Stomach (tissue), 9 donors: ENCODE results near the gene SYNPO. TPM values are rescaled to one million over a fixed set of nuclear protein-coding genes. Genes with fewer than 3 reads are reported as not detected.
A peak's percentile ranks its signal among the peaks of the same experiment; 100 is the strongest.

Experiments
- DNase-seq, 2 donors: peaks; one replicate each; pipeline versions ENCODE4 v3.0.0 to v3.0.0-alpha.2; 2013 to 2019
- H3K27ac ChIP-seq, 5 donors: fragments of 200-600 bp in 4 of 5; sonication (generic) in 4 of 5; one replicate each; pipeline ENCODE4 v1.5.1; 2013 to 2019; ENCODE audit warnings: mild to moderate bottlenecking in 1 of 5, moderate library complexity in 1 of 5
- H3K27me3 ChIP-seq, 3 donors: fragments of 200-600 bp; sonication (generic); one replicate each; pipeline ENCODE4 v1.5.1; 2017 to 2019; ENCODE audit warnings: mixed run types in 1 of 3
- H3K36me3 ChIP-seq, 4 donors: fragments of 200-600 bp; sonication (generic); 1 replicate in 3 of 4; 2 replicates in 1 of 4; pipeline ENCODE4 v1.5.1; 2016 to 2019
- H3K4me1 ChIP-seq, 4 donors: fragments of 200-600 bp; sonication (generic); one replicate each; pipeline ENCODE4 v1.5.1; 2016 to 2019
- H3K4me3 ChIP-seq, 4 donors: fragments of 200-600 bp; sonication (generic) in 3 of 4; one replicate each; pipeline ENCODE4 v1.5.1; 2016 to 2019; ENCODE audit warnings: mild to moderate bottlenecking in 1 of 4
- H3K9me3 ChIP-seq, 4 donors: fragments of 200-600 bp; sonication (generic); one replicate each; pipeline ENCODE4 v1.5.1; 2016 to 2019
- EP300 ChIP-seq: sonication (generic); formaldehyde crosslinking; IDR thresholded peaks from one replicate; pipeline ENCODE4 v1.6.1; 2017; ENCODE audit warnings: antibody characterized with exemption
- POLR2A ChIP-seq, 4 donors: fragments of 450-650 bp; IDR thresholded peaks; one replicate each; pipeline ENCODE4 v1.6.1; 2016; ENCODE audit warnings: antibody characterized with exemption in 4 of 4, control low read depth in 2 of 4, mild to moderate bottlenecking in 1 of 4, moderate library complexity in 1 of 4
- POLR2AphosphoS5 ChIP-seq, 3 donors: sonication (generic); formaldehyde crosslinking; IDR thresholded peaks; one replicate each; pipeline ENCODE4 v1.6.1; 2016; ENCODE audit warnings: antibody characterized with exemption in 3 of 3
- WGBS, 5 donors: extraction: QIAGEN DNeasy Blood & Tissue Kit in 3 of 5; methylation state at CpG; one replicate each; pipeline versions ENCODE4 v1.1.5 to v1.1.7; 2013 to 2018; 5-methylcytosine and 5-hydroxymethylcytosine counted together
- intact Hi-C: fragments of 100-400 bp; cut with DNase I; formaldehyde crosslinking; loops from one replicate; pipeline ENCODE4 v1.15.1; 2023; ENCODE audit warnings: low total_unique reads
- polyA plus RNA-seq, 3 donors: library from polyadenylated mRNA; stranded (reverse); fragments of 200-250 nt; gene quantifications; one replicate each; pipeline ENCODE4 v1.2.3, GENCODE V29; 2013
- total RNA-seq, 5 donors: library from RNA; depleted of rRNA; stranded (reverse); fragments of >200 nt; gene quantifications; one replicate each; pipeline versions ENCODE4 v1.1.0 to v1.2.3, GENCODE V29; 2014 to 2016
- TF ChIP-seq, protein P1 (sequence below), 7 experiments: fragments of 450-650 bp in 4 of 7; fragments of 200-600 bp in 3 of 7; sonication (generic) in 3 of 7; IDR thresholded peaks; one replicate each; pipeline ENCODE4 v1.5.1; 2016 to 2019; ENCODE audit warnings: antibody characterized with exemption in 7 of 7, control low read depth in 2 of 7, mild to moderate bottlenecking in 1 of 7
- donor health status: healthy with polysubstance abuse.
- donor health status: Bipolar disorder and iron deficiency.
- donor health status: healthy.

Gene SYNPO
- total and polyA plus RNA-seq, 8 donors: 3.7 to 52.7 (median 21.7) TPM

DNA sequence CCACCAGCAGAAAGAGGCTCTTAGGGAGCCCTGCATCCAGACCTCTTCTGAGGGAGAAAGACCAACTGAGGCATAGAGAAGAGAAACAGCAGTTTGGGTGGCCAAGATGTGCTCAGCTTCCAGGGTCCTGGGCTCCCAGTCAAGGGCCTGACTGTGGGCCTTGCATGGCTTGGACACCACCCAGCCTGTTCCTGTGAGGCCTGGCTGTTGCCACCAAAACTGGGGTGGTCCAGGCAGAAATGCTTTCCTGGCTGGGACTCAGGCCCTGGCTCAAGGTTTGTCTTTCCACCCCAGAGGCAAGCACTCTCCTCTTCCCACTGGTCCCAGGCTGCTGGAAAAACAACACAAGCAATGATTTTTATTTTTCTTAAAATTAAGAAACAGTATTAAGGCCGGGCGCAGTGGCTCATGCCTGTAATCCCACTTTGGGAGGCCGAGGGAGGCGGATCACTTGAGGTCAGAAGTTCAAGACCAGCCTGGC, 33.9 kb downstream of the SYNPO start:
- no peak overlapping the region for H3K4me3 ChIP-seq
- H3K27ac ChIP-seq: peak overlapping the region in 4 of 5 donors; percentile 30 to 74 (median 62)
- peaks cover 0 to 15% (median 12%) of the 10 kb centered on the region in 3 donors for H3K27me3 ChIP-seq
- peaks cover 21 to 30% (median 24%) of the 10 kb centered on the region in 4 donors for H3K4me1 ChIP-seq
- intact Hi-C loops: no loop called here
- peaks cover 0 to 4% (median 0%) of the 10 kb centered on the region in 4 donors for H3K36me3 ChIP-seq
- WGBS, 5 donors: 73 to 90% (median 76%) methylated on average over 4 of the region's 4 CpGs
- TF ChIP-seq, protein P1, sequence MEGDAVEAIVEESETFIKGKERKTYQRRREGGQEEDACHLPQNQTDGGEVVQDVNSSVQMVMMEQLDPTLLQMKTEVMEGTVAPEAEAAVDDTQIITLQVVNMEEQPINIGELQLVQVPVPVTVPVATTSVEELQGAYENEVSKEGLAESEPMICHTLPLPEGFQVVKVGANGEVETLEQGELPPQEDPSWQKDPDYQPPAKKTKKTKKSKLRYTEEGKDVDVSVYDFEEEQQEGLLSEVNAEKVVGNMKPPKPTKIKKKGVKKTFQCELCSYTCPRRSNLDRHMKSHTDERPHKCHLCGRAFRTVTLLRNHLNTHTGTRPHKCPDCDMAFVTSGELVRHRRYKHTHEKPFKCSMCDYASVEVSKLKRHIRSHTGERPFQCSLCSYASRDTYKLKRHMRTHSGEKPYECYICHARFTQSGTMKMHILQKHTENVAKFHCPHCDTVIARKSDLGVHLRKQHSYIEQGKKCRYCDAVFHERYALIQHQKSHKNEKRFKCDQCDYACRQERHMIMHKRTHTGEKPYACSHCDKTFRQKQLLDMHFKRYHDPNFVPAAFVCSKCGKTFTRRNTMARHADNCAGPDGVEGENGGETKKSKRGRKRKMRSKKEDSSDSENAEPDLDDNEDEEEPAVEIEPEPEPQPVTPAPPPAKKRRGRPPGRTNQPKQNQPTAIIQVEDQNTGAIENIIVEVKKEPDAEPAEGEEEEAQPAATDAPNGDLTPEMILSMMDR (IDR thresholded peaks at IDR 0.05): no peak
- no peak for TF ChIP-seq POLR2A (IDR thresholded peaks at IDR 0.05)
- TF ChIP-seq EP300: no peak
- TF ChIP-seq POLR2AphosphoS5 (IDR thresholded peaks at IDR 0.05): no peak
- no peaks in the 10 kb centered on the region for H3K9me3 ChIP-seq
- peak in 1 of 2 donors; percentile 63 for DNase-seq

DNA sequence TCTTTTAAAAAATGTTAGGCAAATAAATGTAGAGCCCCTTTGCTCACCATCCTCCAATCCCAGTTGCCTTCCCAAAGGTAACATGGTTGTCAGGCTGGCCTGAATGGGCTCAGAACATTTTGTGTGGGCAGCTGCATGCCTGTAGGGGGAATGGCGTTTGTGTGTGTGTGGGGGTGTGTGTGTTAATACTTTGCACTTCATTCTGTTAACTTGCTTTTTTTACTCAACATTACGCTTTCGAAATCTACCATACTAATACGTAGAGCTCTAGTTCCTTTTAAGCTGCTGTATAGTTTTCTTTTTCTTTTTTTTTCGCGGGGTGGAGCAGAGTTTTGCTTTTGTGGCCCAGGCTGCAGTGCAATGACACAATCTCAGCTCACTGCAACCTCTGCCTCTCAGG, 34.6 kb downstream of the SYNPO start:
- no peak for DNase-seq
- no peak for TF ChIP-seq EP300
- TF ChIP-seq, protein P1 (IDR thresholded peaks at IDR 0.05): no peak
- no peak for TF ChIP-seq POLR2A (IDR thresholded peaks at IDR 0.05)
- no peak for TF ChIP-seq POLR2AphosphoS5 (IDR thresholded peaks at IDR 0.05)
- Histone ChIP-seq H3K4me3 (no peak overlapping the region), H3K27ac (peak overlapping the region in 2 of 5 donors; percentile 54 to 74), H3K27me3 (peaks cover 0 to 15% (median 12%) of the 10 kb centered on the region in 3 donors), H3K4me1 (peaks cover 21 to 30% (median 24%) of the 10 kb centered on the region in 4 donors), H3K9me3 (no peaks in the 10 kb centered on the region), H3K36me3 (peaks cover 0 to 4% (median 0%) of the 10 kb centered on the region in 4 donors)
- 76 to 88% (median 85%) methylated on average over 6 of the region's 6 CpGs for WGBS, 5 donors
- intact Hi-C loops: no loop called here

DNA sequence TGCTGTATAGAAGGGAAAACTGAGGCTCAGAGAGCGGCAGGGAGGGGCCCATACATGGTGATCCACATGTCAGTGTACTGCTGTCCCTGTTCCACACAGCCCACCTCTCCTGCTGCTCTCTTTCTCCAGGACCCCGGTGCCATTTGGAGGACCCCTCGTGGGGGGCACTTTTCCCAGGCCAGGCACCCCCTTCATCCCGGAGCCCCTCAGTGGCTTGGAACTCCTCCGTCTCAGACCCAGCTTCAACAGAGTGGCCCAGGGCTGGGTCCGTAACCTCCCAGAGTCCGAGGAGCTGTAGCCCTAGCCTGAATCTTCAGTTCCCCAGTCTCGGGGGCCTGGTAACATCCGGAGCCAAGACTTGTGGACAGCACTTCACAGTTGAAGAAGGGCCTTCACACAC, 36.1 kb downstream of the SYNPO start:
- TF ChIP-seq, protein P1 (IDR thresholded peaks at IDR 0.05): no peak
- TF ChIP-seq EP300 (no peak), POLR2A (IDR thresholded peaks at IDR 0.05) (no peak), POLR2AphosphoS5 (IDR thresholded peaks at IDR 0.05) (no peak)
- 90 to 94% (median 91%) methylated on average over 7 to 9 of the region's 9 CpGs for WGBS, 5 donors
- intact Hi-C loops: no loop called here
- H3K9me3 ChIP-seq: no peaks in the 10 kb centered on the region
- peaks cover 0 to 8% (median 8%) of the 10 kb centered on the region in 3 donors for H3K27me3 ChIP-seq
- no peak overlapping the region for H3K27ac ChIP-seq
- no peak for DNase-seq
- H3K36me3 ChIP-seq: peaks cover 0 to 4% (median 0%) of the 10 kb centered on the region in 4 donors
- peaks cover 15 to 23% (median 19%) of the 10 kb centered on the region in 4 donors for H3K4me1 ChIP-seq
- no peak overlapping the region for H3K4me3 ChIP-seq

DNA sequence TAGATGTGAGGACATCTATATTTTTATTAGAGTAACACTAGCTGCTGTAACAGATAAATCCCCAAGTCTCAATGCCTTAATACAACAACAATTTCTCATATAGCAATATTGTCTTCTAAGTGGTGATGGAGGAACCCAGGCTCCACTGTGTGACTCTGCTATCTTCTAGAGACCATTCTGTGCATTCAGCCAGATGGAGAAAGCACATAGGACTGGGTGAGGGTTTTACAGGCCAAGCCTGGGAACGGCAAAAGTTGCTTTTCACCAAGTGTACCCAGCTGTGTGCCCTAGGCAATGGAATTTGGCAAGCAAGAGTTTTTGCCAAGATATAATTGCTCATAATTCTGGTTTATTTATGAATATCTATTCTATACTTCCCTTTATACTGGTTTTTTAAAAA, 48.7 kb downstream of the SYNPO start:
- intact Hi-C loops: no loop called here

More for the DNA sequence above, 48.7 kb downstream of the SYNPO start:
- no peaks in the 10 kb centered on the region for H3K4me1 ChIP-seq
- WGBS, 5 donors: 83 to 91% (median 86%) methylated on average over 1 of the region's 1 CpG
- no peak overlapping the region for H3K27ac ChIP-seq
- no peaks in the 10 kb centered on the region for H3K27me3 ChIP-seq
- DNase-seq: no peak
- H3K4me3 ChIP-seq: no peak overlapping the region
- H3K9me3 ChIP-seq: no peaks in the 10 kb centered on the region
- H3K36me3 ChIP-seq: peaks cover 33 to 59% (median 56%) of the 10 kb centered on the region in 4 donors
- TF ChIP-seq POLR2A (IDR thresholded peaks at IDR 0.05) (no peak), EP300 (no peak), POLR2AphosphoS5 (IDR thresholded peaks at IDR 0.05) (no peak)
- TF ChIP-seq, protein P1 (IDR thresholded peaks at IDR 0.05): no peak
